H9 (cell line): ENCODE data around the gene KRTAP9-2. TPM values are rescaled to one million over a fixed set of nuclear protein-coding genes. Genes with fewer than 3 reads are reported as not detected.

ENCODE experiments used
- DNase-seq: peaks from one replicate; pipeline ENCODE4 v3.0.0-alpha.2; 2017
- H2AFZ ChIP-seq: one replicate; pipeline ENCODE4 v1.6.1; 2013; ENCODE audit warnings: mild to moderate bottlenecking, low read length, control low read depth, moderate library complexity
- H2AK5ac ChIP-seq: 2 replicates; pipeline ENCODE4 v1.6.1; 2013; ENCODE audit warnings: low read length, control low read depth, mixed read lengths; ENCODE audit not compliant: insufficient read length
- H2BK120ac ChIP-seq: one replicate; pipeline ENCODE4 v1.6.1; 2013; ENCODE audit warnings: low read depth, mild to moderate bottlenecking, low read length, control low read depth, inconsistent platforms; ENCODE audit not compliant: poor library complexity, severe bottlenecking
- H2BK12ac ChIP-seq: 2 replicates; pipeline ENCODE4 v1.6.1; 2013; ENCODE audit warnings: low read length, control low read depth, mixed read lengths, low read depth; ENCODE audit not compliant: insufficient read length
- H2BK15ac ChIP-seq: 2 replicates; pipeline ENCODE4 v1.6.1; 2013; ENCODE audit warnings: low read depth, low read length, control low read depth
- H2BK20ac ChIP-seq: one replicate; pipeline ENCODE4 v1.6.1; 2013; ENCODE audit warnings: low read depth, mild to moderate bottlenecking, low read length, control low read depth, inconsistent platforms; ENCODE audit not compliant: poor library complexity, severe bottlenecking
- H2BK5ac ChIP-seq: 2 replicates; pipeline ENCODE4 v1.6.1; 2013; ENCODE audit warnings: low read length, control low read depth, mixed read lengths; ENCODE audit not compliant: insufficient read length
- H3K14ac ChIP-seq: 2 replicates; pipeline ENCODE4 v1.6.1; 2013; ENCODE audit warnings: low read length, control low read depth; ENCODE audit not compliant: insufficient read depth
- H3K18ac ChIP-seq: 2 replicates; pipeline ENCODE4 v1.6.1; 2013; ENCODE audit warnings: low read depth, mild to moderate bottlenecking, mixed read lengths, low read length, control low read depth; ENCODE audit not compliant: insufficient read length
- H3K23ac ChIP-seq: 2 replicates; pipeline ENCODE4 v1.6.1; 2013; ENCODE audit warnings: low read length, control low read depth, mixed read lengths, low read depth; ENCODE audit not compliant: insufficient read length
- H3K23me2 ChIP-seq: 2 replicates; pipeline ENCODE4 v1.6.1; 2013; ENCODE audit warnings: low read depth, mild to moderate bottlenecking, mixed read lengths, low read length, control low read depth; ENCODE audit not compliant: insufficient read length, poor library complexity, severe bottlenecking
- H3K27ac ChIP-seq: 2 replicates; pipeline ENCODE4 v1.5.1; 2013; ENCODE audit warnings: low read length, control low read depth, mixed read lengths, low read depth; ENCODE audit not compliant: insufficient read length
- H3K27me3 ChIP-seq: 2 replicates; pipeline ENCODE4 v1.6.1; 2013; ENCODE audit warnings: low read length, control low read depth, inconsistent platforms; ENCODE audit not compliant: insufficient read depth
- H3K4ac ChIP-seq: 2 replicates; pipeline ENCODE4 v1.6.1; 2013; ENCODE audit warnings: low read depth, mild to moderate bottlenecking, control low read depth, inconsistent platforms, low read length, moderate library complexity
- H3K4me1 ChIP-seq: 2 replicates; pipeline ENCODE4 v1.6.1; 2013; ENCODE audit warnings: low read length, control low read depth, inconsistent platforms; ENCODE audit not compliant: insufficient read depth
- H3K4me2 ChIP-seq: 2 replicates; pipeline ENCODE4 v1.6.1; 2013; ENCODE audit warnings: low read length, control low read depth, mixed read lengths; ENCODE audit not compliant: insufficient read length, insufficient read depth
- H3K56ac ChIP-seq: 2 replicates; pipeline ENCODE4 v1.6.1; 2013; ENCODE audit warnings: low read depth, mild to moderate bottlenecking, mixed read lengths, low read length, control low read depth; ENCODE audit not compliant: insufficient read length
- H3K79me1 ChIP-seq: 2 replicates; pipeline ENCODE4 v1.6.1; 2013; ENCODE audit warnings: low read depth, mild to moderate bottlenecking, moderate library complexity, low read length, control low read depth, inconsistent platforms; ENCODE audit not compliant: insufficient read depth, poor library complexity, severe bottlenecking
- H3K79me2 ChIP-seq: 2 replicates; pipeline ENCODE4 v1.6.1; 2013; ENCODE audit warnings: low read length, control low read depth, inconsistent platforms; ENCODE audit not compliant: insufficient read depth
- H3K9ac ChIP-seq: 2 replicates; pipeline ENCODE4 v1.6.1; 2013; ENCODE audit warnings: low read length, control low read depth, mixed read lengths; ENCODE audit not compliant: insufficient read length; ENCODE audit errors: extremely low read depth
- H3K9me3 ChIP-seq: one replicate; pipeline ENCODE4 v1.6.1; 2013; ENCODE audit warnings: low read depth, low read length, inconsistent platforms; ENCODE audit not compliant: control insufficient read depth
- H3T11ph ChIP-seq: one replicate; pipeline ENCODE4 v1.6.1; 2013; ENCODE audit warnings: mild to moderate bottlenecking, low read length, control low read depth, inconsistent platforms
- H4K20me1 ChIP-seq: one replicate; pipeline ENCODE4 v1.6.1; 2013; ENCODE audit not compliant: control insufficient read depth, insufficient read length, insufficient read depth
- H4K5ac ChIP-seq: 2 replicates; pipeline ENCODE4 v1.6.1; 2013; ENCODE audit warnings: low read depth, mild to moderate bottlenecking, mixed read lengths, low read length, control low read depth; ENCODE audit not compliant: insufficient read length
- H4K8ac ChIP-seq: replicated peaks from 2 replicates; pipeline ENCODE4 v1.6.1; 2013; ENCODE audit warnings: low read length, control low read depth, mixed read lengths, low read depth; ENCODE audit not compliant: insufficient read length
- H4K91ac ChIP-seq: 2 replicates; pipeline ENCODE4 v1.6.1; 2013; ENCODE audit warnings: low read depth, mild to moderate bottlenecking, moderate library complexity, mixed read lengths, low read length, control low read depth; ENCODE audit not compliant: insufficient read length
- H3K27ac Mint-ChIP-seq, 3 experiments: 2 replicates in 2 of 3; 3 replicates in 1 of 3; pipeline ENCODE4 v1.8.0; 2020 to 2021; ENCODE audit warnings: mixed read lengths in 3 of 3, mild to moderate bottlenecking in 1 of 3, moderate library complexity in 1 of 3
- H3K27me3 Mint-ChIP-seq: 2 replicates; pipeline ENCODE4 v1.8.0; 2021; ENCODE audit warnings: low read depth, mild to moderate bottlenecking, moderate library complexity, mixed read lengths
- H3K36me3 Mint-ChIP-seq, 3 experiments: 2 replicates in 2 of 3; 3 replicates in 1 of 3; pipeline ENCODE4 v1.8.0; 2020 to 2021; ENCODE audit warnings: low read depth in 3 of 3, mixed read lengths in 3 of 3; ENCODE audit not compliant: insufficient read depth in 1 of 3
- H3K4me1 Mint-ChIP-seq, 2 experiments: 2 replicates each; pipeline ENCODE4 v1.8.0; 2020; ENCODE audit warnings: mixed read lengths in 2 of 2
- H3K4me3 Mint-ChIP-seq, 2 experiments: 2 replicates in 1 of 2; 3 replicates in 1 of 2; pipeline ENCODE4 v1.8.0; 2020 to 2021; ENCODE audit warnings: mild to moderate bottlenecking in 2 of 2, mixed read lengths in 2 of 2, moderate library complexity in 1 of 2
- H3K9me3 Mint-ChIP-seq, 2 experiments: 2 replicates in 1 of 2; 3 replicates in 1 of 2; pipeline ENCODE4 v1.8.0; 2020; ENCODE audit warnings: mild to moderate bottlenecking in 2 of 2, mixed read lengths in 2 of 2, moderate library complexity in 1 of 2
- CTCF ChIP-seq: fragments of 200-600 bp; sonication (generic); conservative IDR thresholded peaks from 3 replicates; pipeline ENCODE4 v1.8.0; 2021; ENCODE audit warnings: antibody characterized with exemption, mild to moderate bottlenecking
- WGBS: extraction: QIAGEN DNeasy Blood & Tissue Kit; methylation state at CpG from one replicate; pipeline ENCODE4 v1.1.7; 2013; ENCODE audit warnings: missing lambda C conversion rate, low lambda C conversion rate, mixed read lengths; ENCODE audit not compliant: insufficient read length; ENCODE audit errors: extremely low coverage; 5-methylcytosine and 5-hydroxymethylcytosine counted together
- total RNA-seq: library from RNA; stranded (reverse); gene quantifications from 2 replicates; pipeline ENCODE4 v1.2.1, GENCODE V29; 2021

KRTAP9-2 gene
- total RNA-seq, 1 experiment from 2014 or later = not detected

DNA sequence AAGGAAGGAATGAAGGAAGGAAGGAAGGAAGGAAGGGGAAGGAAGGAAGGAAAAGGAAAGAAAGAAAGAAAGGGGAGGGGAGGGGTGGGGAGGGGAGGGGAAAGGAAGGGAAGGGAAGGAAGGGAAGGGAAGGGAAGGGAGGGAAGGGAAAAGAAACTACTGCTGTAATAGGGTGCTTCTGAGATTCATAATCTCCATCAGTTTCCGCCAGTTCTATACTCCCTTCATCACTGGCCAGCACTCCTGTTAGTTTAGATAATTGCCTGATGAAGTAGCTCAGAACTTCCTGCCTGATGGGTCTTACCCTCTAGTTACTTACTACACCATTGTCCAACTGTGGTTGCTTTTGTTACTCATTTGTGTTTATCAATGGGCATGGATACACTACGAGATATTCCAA is 36.8 kb downstream of the KRTAP9-2 start:
- Histone ChIP-seq H3K27me3 (no peaks in the 10 kb centered on the region), H2BK120ac (no peak overlapping the region), H3K79me1 (no peaks in the 10 kb centered on the region), H2AK5ac (no peak overlapping the region), H4K8ac (no peak overlapping the region), H3K9ac (no peak overlapping the region), H2BK5ac (no peak overlapping the region), H2AFZ (no peak overlapping the region), H3K4ac (no peak overlapping the region), H3K9me3 (no peaks in the 10 kb centered on the region), H3T11ph (no peak overlapping the region), H3K4me2 (no peak overlapping the region), H3K4me1 (no peaks in the 10 kb centered on the region), H2BK20ac (no peak overlapping the region), H2BK12ac (no peak overlapping the region), H3K23me2 (no peaks in the 10 kb centered on the region), H3K18ac (no peak overlapping the region), H2BK15ac (no peak overlapping the region), H3K14ac (no peak overlapping the region), H3K27ac (no peak overlapping the region), H3K79me2 (no peaks in the 10 kb centered on the region), H4K91ac (no peak overlapping the region), H4K5ac (no peak overlapping the region), H3K56ac (no peak overlapping the region), H3K23ac (no peak overlapping the region), H4K20me1 (no peaks in the 10 kb centered on the region)
- Mint-ChIP-seq H3K4me3 (no peak overlapping the region), H3K27ac (no peak overlapping the region), H3K9me3 (no peaks in the 10 kb centered on the region), H3K27me3 (peaks cover 8% of the 10 kb centered on the region), H3K36me3 (no peaks in the 10 kb centered on the region), H3K4me1 (no peaks in the 10 kb centered on the region; a peak in 1 of 4 replicates)
- TF ChIP-seq CTCF = no peak
- no CpG with 5 or more reads among the region's 2 CpGs for WGBS
- DNase-seq = no peak
